HepG2 (cell line): Measurements from ENCODE around the gene UBFD1. TPM values are rescaled to one million over a fixed set of nuclear protein-coding genes. Genes with fewer than 3 reads are reported as not detected.

Experiments
- AGO2 ChIP-seq: fragments of 200-400 bp; formaldehyde crosslinking; optimal IDR thresholded peaks from 2 replicates; pipeline ENCODE3; 2017; ENCODE audit warnings: mild to moderate bottlenecking, low read depth, low read length, moderate library complexity
- ARNTL ChIP-seq: sonication (generic); formaldehyde crosslinking; IDR thresholded peaks from 2 replicates; pipeline ENCODE4 v1.4.0; 2020; ENCODE audit warnings: mild to moderate bottlenecking, missing genetic modification reagents
- ATF3 ChIP-seq: sonication (generic); formaldehyde crosslinking; IDR thresholded peaks from 2 replicates; pipeline ENCODE4 v1.4.0; 2020; ENCODE audit warnings: missing genetic modification reagents
- BHLHE40 ChIP-seq: IDR thresholded peaks from 2 replicates; pipeline ENCODE4 v1.6.1; 2011; ENCODE audit warnings: low read length, improper control_type of control experiment
- BRCA1 ChIP-seq: sonication (generic); formaldehyde crosslinking; IDR thresholded peaks from 2 replicates; pipeline ENCODE4 v1.4.0; 2020; ENCODE audit warnings: missing genetic modification reagents
- CENPBD1 ChIP-seq: sonication (generic); formaldehyde crosslinking; IDR thresholded peaks from 2 replicates; pipeline ENCODE4 v1.8.0; 2022; ENCODE audit warnings: missing genetic modification reagents, low read depth, mild to moderate bottlenecking, borderline replicate concordance
- CHCHD3 ChIP-seq: sonication (generic); formaldehyde crosslinking; IDR thresholded peaks from 2 replicates; pipeline ENCODE4 v1.8.0; 2022; ENCODE audit warnings: mild to moderate bottlenecking, missing genetic modification reagents, moderate library complexity
- CREB1 ChIP-seq, 2 experiments: fragments of 450-650 bp in 1 of 2; IDR thresholded peaks; 2 replicates each; pipeline ENCODE4 v1.6.1; 2016 to 2017; ENCODE audit warnings: control low read depth in 1 of 2, mild to moderate bottlenecking in 1 of 2, missing compliant biosample characterization in 1 of 2, missing genetic modification characterization in 1 of 2
- CREBL2 ChIP-seq: sonication (generic); formaldehyde crosslinking; IDR thresholded peaks from 2 replicates; pipeline ENCODE4 v1.8.1; 2023; ENCODE audit warnings: missing genetic modification reagents, mild to moderate bottlenecking, borderline replicate concordance
- DNMT1 ChIP-seq: sonication (generic); formaldehyde crosslinking; IDR thresholded peaks from 2 replicates; pipeline ENCODE4 v1.5.1; 2020; ENCODE audit warnings: mild to moderate bottlenecking, missing genetic modification reagents
- ETV5 ChIP-seq: IDR thresholded peaks from 2 replicates; pipeline ENCODE4 v1.6.1; 2018; ENCODE audit warnings: missing biosample characterization, missing genetic modification reagents, inconsistent platforms, borderline replicate concordance
- HDAC6 ChIP-seq: fragments of 200-600 bp; sonication (generic); IDR thresholded peaks from 2 replicates; pipeline ENCODE4 v1.7.0; 2017; ENCODE audit warnings: mild to moderate bottlenecking, antibody characterized with exemption, low read length, low read depth
- MTERF4 ChIP-seq: sonication (generic); formaldehyde crosslinking; IDR thresholded peaks from 2 replicates; pipeline ENCODE4 v1.8.0; 2023; ENCODE audit warnings: mild to moderate bottlenecking, missing genetic modification reagents
- MTF1 ChIP-seq: sonication (generic); formaldehyde crosslinking; IDR thresholded peaks from 2 replicates; pipeline ENCODE4 v1.5.0; 2020; ENCODE audit warnings: missing genetic modification reagents
- SIX1 ChIP-seq: sonication (generic); formaldehyde crosslinking; IDR thresholded peaks from 2 replicates; pipeline ENCODE4 v1.4.0; 2020; ENCODE audit warnings: missing genetic modification reagents, borderline replicate concordance
- SMYD3 ChIP-seq: sonication (generic); formaldehyde crosslinking; IDR thresholded peaks from 2 replicates; pipeline ENCODE4 v1.8.1; 2023; ENCODE audit warnings: mild to moderate bottlenecking, missing genetic modification reagents
- SOX6 ChIP-seq, 2 experiments: fragments of 450-650 bp in 1 of 2; sonication (generic) in 1 of 2; formaldehyde crosslinking in 1 of 2; IDR thresholded peaks; 2 replicates each; pipeline versions ENCODE4 v1.4.0 to v1.6.1; 2017 to 2020; ENCODE audit warnings: antibody characterized with exemption in 1 of 2, mild to moderate bottlenecking in 1 of 2, missing genetic modification reagents in 1 of 2
- ZBTB20 ChIP-seq: sonication (generic); formaldehyde crosslinking; IDR thresholded peaks from 2 replicates; pipeline ENCODE4 v1.8.1; 2023; ENCODE audit warnings: missing genetic modification reagents, low read depth, mild to moderate bottlenecking, borderline replicate concordance
- ZFAT ChIP-seq: sonication (generic); formaldehyde crosslinking; conservative IDR thresholded peaks from 2 replicates; pipeline ENCODE4 v1.8.1; 2023; ENCODE audit warnings: missing genetic modification reagents, inconsistent platforms
- ZNF253 ChIP-seq: sonication (generic); formaldehyde crosslinking; IDR thresholded peaks from 2 replicates; pipeline ENCODE4 v1.8.0; 2022; ENCODE audit warnings: mild to moderate bottlenecking, missing genetic modification reagents, borderline replicate concordance
- ZNF3 ChIP-seq: IDR thresholded peaks from 2 replicates; pipeline ENCODE4 v1.7.0; 2017; ENCODE audit warnings: inconsistent platforms
- ZNF414 ChIP-seq: sonication (generic); formaldehyde crosslinking; IDR thresholded peaks from 2 replicates; pipeline ENCODE4 v1.5.0; 2020; ENCODE audit warnings: missing genetic modification reagents
- ZNF513 ChIP-seq: sonication (generic); formaldehyde crosslinking; conservative IDR thresholded peaks from 2 replicates; pipeline ENCODE4 v1.5.0; 2020; ENCODE audit warnings: missing genetic modification reagents
- ZNF776 ChIP-seq: sonication (generic); formaldehyde crosslinking; IDR thresholded peaks from 2 replicates; pipeline ENCODE4 v1.4.0; 2020; ENCODE audit warnings: mild to moderate bottlenecking, missing genetic modification reagents
- polyA plus RNA-seq, 8 experiments: library from polyadenylated mRNA; depleted of rRNA in 3 of 8; stranded (reverse) in 7 of 8; unstranded in 1 of 8; fragments of >200 nt; fragmentation: Illumina TruSeq in 4 of 8; extraction: Trizol in 4 of 8; gene quantifications; 2 replicates each; pipeline versions ENCODE4 v1.2.1 to v1.2.3, GENCODE V29; 2011 to 2016; ENCODE audit warnings: low read depth in 4 of 8, missing spikeins in 1 of 8, mixed read lengths in 1 of 8; ENCODE audit not compliant: insufficient read depth in 1 of 8
- total RNA-seq, 5 experiments: library from RNA; depleted of rRNA; stranded (reverse); fragments of >200 nt; fragmentation: Illumina TruSeq; extraction: Trizol; gene quantifications; 2 replicates each; pipeline ENCODE4 v1.2.3, GENCODE V29; 2016; ENCODE audit warnings: low read depth in 1 of 5

UBFD1 gene
- total and polyA plus RNA-seq, 2 of the 13 experiments (the other 11 are each of a cell fraction or from before 2014, with no cell fraction given) = 100 to 111 TPM

GRCh38 chr16:23510164-23510914 is 47.2 kb upstream of the UBFD1 start, which contains the start of gene GGA2 (continued):
- 0 out of 2 replicates have a peak, but pooled peaks have one; percentile 41 for TF ChIP-seq ZNF3 (CRISPR knock-in tag)
- TF ChIP-seq ZFAT (CRISPR knock-in tag) = peak; percentile 83; the same call in 1 of the 2 replicates
- peak; percentile 66 for TF ChIP-seq ETV5 (CRISPR knock-in tag)
- peak; percentile 70 for TF ChIP-seq ATF3 (CRISPR knock-in tag)
- TF ChIP-seq MTERF4 = peak; percentile 99
- TF ChIP-seq ZNF253 (CRISPR knock-in tag) = peak; percentile 81; the same call in 1 of the 2 replicates
- no peak for TF ChIP-seq ZNF414
- peak; percentile 50; the same call in 1 of the 2 replicates for TF ChIP-seq CREB1 (IDR thresholded peaks at IDR 0.05)
- no peak for TF ChIP-seq CREB1 (CRISPR knock-in tag; IDR thresholded peaks at IDR 0.05)
- peak; percentile 100 for TF ChIP-seq ARNTL (CRISPR knock-in tag)
- TF ChIP-seq ZNF513 (CRISPR knock-in tag) = peak; percentile 87
- TF ChIP-seq CENPBD1 = no peak
- TF ChIP-seq SMYD3 = peak; percentile 92; the same call in 1 of the 2 replicates
- peak; percentile 98 for TF ChIP-seq ZNF776 (CRISPR knock-in tag)
- peak; percentile 97 for TF ChIP-seq BRCA1 (CRISPR knock-in tag)
- peak; percentile 99 for TF ChIP-seq AGO2
- peak; percentile 94; the same call in 1 of the 2 replicates for TF ChIP-seq CREBL2 (CRISPR knock-in tag)
- TF ChIP-seq DNMT1 (CRISPR knock-in tag) = peak; percentile 98
- TF ChIP-seq CHCHD3 = peak; percentile 90; the same call in 1 of the 2 replicates
- peak; percentile 98 for TF ChIP-seq BHLHE40
- TF ChIP-seq SOX6 (IDR thresholded peaks at IDR 0.05) = no peak
- TF ChIP-seq SOX6 (CRISPR knock-in tag; IDR thresholded peaks at IDR 0.05) = peak; percentile 52
- TF ChIP-seq SIX1 (CRISPR knock-in tag) = no peak
- TF ChIP-seq MTF1 (CRISPR knock-in tag) = peak; percentile 81
- no peak for TF ChIP-seq ZBTB20
- TF ChIP-seq HDAC6 = no peak
